Activated CD8-positive, alpha-beta T cell treated with anti-CD3 and anti-CD28 coated beads, Interleukin-2, amount 10 ng/mL, durations not matched to agents 7 days and 5 days (primary cell): ENCODE results near the gene MFAP2. TPM values are rescaled to one million over a fixed set of nuclear protein-coding genes. Genes with fewer than 3 reads are reported as not detected.

Experiments
- ATAC-seq: fragments of 150-1000 bp; cut with Tn5 transposase; one replicate; pipeline ENCODE4 v1.10.0; 2021; ENCODE audit warnings: moderate library complexity
- CTCF ChIA-PET: fragments of 350-600 bp; sonication (Branson Sonifier 250); formaldehyde crosslinking; loops from one replicate; lab custom pipeline; 2021; ENCODE audit warnings: antibody characterized with exemption; lab: Charles Lee
- POLR2A ChIA-PET: fragments of 350-600 bp; sonication (Branson Sonifier 250); formaldehyde crosslinking; loops from one replicate; lab custom pipeline; 2021; ENCODE audit warnings: antibody characterized with exemption; lab: Charles Lee
- DNase-seq: peaks from one replicate; pipeline ENCODE4 v3.0.0-alpha.2; 2020
- H3K27ac Mint-ChIP-seq: one replicate; pipeline ENCODE4 v1.8.0; 2021; ENCODE audit warnings: mild to moderate bottlenecking, mixed read lengths
- H3K27me3 Mint-ChIP-seq: one replicate; pipeline ENCODE4 v1.8.0; 2021; ENCODE audit warnings: low read depth, mixed read lengths
- H3K36me3 Mint-ChIP-seq: one replicate; pipeline ENCODE4 v1.8.0; 2021; ENCODE audit warnings: low read depth, mixed read lengths
- H3K4me1 Mint-ChIP-seq: one replicate; pipeline ENCODE4 v1.8.0; 2021; ENCODE audit warnings: low read depth, mixed read lengths
- H3K4me3 Mint-ChIP-seq: one replicate; pipeline ENCODE4 v1.8.0; 2021; ENCODE audit warnings: mild to moderate bottlenecking, mixed read lengths
- H3K9me3 Mint-ChIP-seq: one replicate; pipeline ENCODE4 v1.8.0; 2022; ENCODE audit warnings: mixed read lengths; ENCODE audit not compliant: insufficient read depth
- total RNA-seq, 2 experiments: library from RNA; stranded (reverse); gene quantifications; one replicate each; pipeline ENCODE4 v1.2.3, GENCODE V29; 2021

Gene MFAP2
- total RNA-seq, 2 experiments from 2014 or later = not detected

DNA sequence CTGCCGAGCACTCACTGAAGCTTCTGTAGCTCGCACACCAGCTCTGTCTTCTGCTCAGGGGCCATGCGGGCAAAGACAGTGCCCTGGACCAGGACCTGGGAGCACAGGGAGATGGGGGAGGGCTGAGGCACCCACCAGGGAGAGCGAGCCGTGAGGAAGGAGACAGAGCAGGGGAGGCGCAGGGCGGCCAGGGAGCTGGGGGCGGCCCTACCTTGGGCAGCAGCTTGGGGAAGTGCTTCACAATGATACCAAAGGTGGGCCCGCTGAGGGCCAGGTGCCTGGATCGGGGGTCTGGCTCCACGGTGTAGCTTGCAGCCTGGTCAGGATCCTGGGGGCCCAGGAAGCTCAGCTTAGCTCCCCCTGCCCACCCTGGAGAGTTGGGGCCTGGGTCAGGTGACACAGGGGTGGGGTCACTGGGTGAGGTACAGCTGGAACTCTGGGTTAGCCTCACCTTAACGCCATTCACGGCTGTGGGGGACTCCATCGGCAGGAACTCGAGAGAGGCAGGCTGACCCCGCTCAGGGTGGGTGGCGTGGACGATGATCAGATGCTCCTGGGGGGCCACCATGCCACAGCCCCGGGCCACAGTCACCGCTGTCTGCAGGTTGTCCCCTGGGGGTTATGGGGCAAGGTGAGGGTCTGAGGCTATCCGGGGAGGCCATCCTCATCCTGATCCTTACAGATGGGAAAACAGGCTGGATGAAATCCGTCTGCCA, 9.4 kb upstream of the MFAP2 start:
- ChIA-PET POLR2A (no interaction called here), CTCF (interaction anchor here (0.9 kb wide), 1 partner anchor 12 kb away, joined by 3 read pairs; no protein-coding TSS in a partner anchor)
- Mint-ChIP-seq H3K9me3 (no peaks in the 10 kb centered on the region), H3K4me1 (no peaks in the 10 kb centered on the region), H3K27ac (no peak overlapping the region), H3K36me3 (peaks cover 4% of the 10 kb centered on the region), H3K27me3 (no peaks in the 10 kb centered on the region), H3K4me3 (no peak overlapping the region)
- DNase-seq (no peak), ATAC-seq (no peak)

DNA sequence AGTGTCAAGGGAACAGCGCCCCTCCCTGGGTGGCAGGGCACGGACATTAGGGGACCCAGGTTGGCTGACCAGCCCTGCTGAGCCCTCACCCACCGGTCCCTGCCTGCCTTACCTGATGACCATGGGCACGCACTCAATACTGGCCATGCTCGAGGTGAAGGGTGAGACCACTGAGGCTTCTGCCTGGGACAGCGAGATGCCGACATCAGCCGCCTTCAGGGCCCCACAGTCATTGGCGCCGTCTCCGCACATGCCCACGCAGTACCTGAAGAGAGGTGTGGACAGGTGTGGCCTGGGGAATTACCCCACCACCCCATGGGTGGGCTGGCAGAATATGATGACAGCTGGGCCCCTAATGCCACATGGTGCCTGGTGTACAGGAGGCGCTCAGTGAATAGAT, 7.8 kb upstream of the MFAP2 start:
- POLR2A ChIA-PET = no interaction called here
- H3K4me1 Mint-ChIP-seq = no peaks in the 10 kb centered on the region
- CTCF ChIA-PET = interaction anchor here (1.1 kb wide), 1 partner anchor 27 kb away, joined by 4 read pairs; no protein-coding TSS in a partner anchor

DNA sequence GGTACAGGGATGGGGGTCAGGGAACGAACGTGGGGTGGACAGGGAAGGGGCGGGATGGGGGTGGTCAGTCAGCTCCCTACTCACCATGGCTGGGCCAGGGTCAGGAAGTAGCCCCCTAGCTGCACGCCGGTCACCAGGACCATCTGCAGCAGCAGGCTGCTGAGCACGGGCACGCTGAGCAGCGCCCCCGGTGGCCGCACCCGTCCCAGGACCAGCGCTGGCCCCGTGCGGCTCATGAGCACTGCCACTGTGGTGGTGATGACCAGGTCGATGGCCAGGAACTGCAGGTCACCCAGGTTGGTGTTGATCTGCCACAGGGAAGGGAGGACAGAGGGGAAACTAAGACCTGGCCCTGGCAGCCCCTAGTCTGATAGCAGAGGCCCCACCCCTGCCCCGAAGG, 6.5 kb upstream of the MFAP2 start:
- peaks cover 4% of the 10 kb centered on the region for H3K36me3 Mint-ChIP-seq
- ChIA-PET POLR2A (no interaction called here), CTCF (interaction anchor here (1.1 to 2.4 kb wide), 2 partner anchors 26 kb away, joined by 4 to 8 read pairs; no protein-coding TSS in a partner anchor)
- no peaks in the 10 kb centered on the region for H3K9me3 Mint-ChIP-seq
- ATAC-seq = no peak
- peaks cover 2% of the 10 kb centered on the region for H3K27me3 Mint-ChIP-seq
- no peak for DNase-seq
- no peak overlapping the region for H3K4me3 Mint-ChIP-seq
- no peaks in the 10 kb centered on the region for H3K4me1 Mint-ChIP-seq
- no peak overlapping the region for H3K27ac Mint-ChIP-seq

More for the DNA sequence above, 7.8 kb upstream of the MFAP2 start:
- Mint-ChIP-seq H3K9me3 (no peaks in the 10 kb centered on the region), H3K4me3 (no peak overlapping the region), H3K27me3 (no peaks in the 10 kb centered on the region), H3K27ac (no peak overlapping the region), H3K36me3 (peaks cover 4% of the 10 kb centered on the region)
- ATAC-seq (no peak), DNase-seq (no peak)

DNA sequence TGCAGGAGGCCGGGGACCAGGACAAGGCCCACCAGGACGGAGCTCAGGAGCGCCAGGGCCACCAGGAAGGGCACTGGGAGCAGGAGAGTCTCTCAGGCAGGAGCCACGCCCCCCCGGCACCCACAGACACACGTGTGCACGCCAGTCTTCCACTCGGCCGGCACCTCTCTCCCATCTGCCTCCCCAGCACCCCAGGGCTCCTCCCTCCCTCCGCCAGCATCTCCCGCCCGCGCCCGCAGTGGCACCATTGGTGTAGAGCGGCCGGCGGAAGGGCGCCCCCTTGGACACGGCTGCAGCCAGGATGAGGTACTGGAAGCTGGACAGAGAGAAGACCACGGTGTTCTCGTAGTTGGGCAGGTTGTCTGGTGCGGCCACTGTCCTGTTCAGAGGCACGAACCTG, 6.1 kb upstream of the MFAP2 start:
- ATAC-seq (no peak), DNase-seq (no peak)
- Mint-ChIP-seq H3K9me3 (no peaks in the 10 kb centered on the region), H3K4me1 (no peaks in the 10 kb centered on the region), H3K4me3 (no peak overlapping the region), H3K27ac (no peak overlapping the region), H3K36me3 (peaks cover 4% of the 10 kb centered on the region), H3K27me3 (peaks cover 5% of the 10 kb centered on the region)
- CTCF ChIA-PET = interaction anchor here (2.4 kb wide), 1 partner anchor 25 kb away, joined by 8 read pairs; no protein-coding TSS in a partner anchor
- POLR2A ChIA-PET = no interaction called here

DNA sequence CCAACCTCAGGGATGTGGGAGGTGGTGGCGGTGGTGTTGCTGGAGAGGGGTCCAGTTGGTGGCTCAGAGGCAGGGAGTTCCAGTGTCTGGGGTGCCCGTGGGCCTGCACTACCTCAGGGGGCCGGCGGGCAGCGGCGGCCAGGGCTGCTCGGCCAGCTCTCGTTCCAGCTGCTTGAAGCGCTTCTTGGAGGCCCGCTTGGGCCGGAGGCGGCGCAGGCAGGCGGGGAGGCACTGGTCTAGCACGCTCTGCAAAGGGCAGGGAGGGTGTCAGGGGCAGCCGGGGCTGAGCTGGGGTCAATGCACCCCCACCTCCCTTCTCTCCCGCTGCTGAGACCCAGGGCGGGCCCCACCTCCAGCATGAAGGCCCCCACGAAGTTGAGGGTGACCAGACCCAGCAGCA, 5.7 kb upstream of the MFAP2 start:
- DNase-seq = no peak
- peaks cover 4% of the 10 kb centered on the region for H3K36me3 Mint-ChIP-seq
- no peak for ATAC-seq
- POLR2A ChIA-PET = no interaction called here
- H3K9me3 Mint-ChIP-seq = no peaks in the 10 kb centered on the region
- no peak overlapping the region for H3K27ac Mint-ChIP-seq
- peaks cover 10% of the 10 kb centered on the region for H3K27me3 Mint-ChIP-seq
- CTCF ChIA-PET = interaction anchor here (2.4 kb wide), 1 partner anchor 25 kb away, joined by 8 read pairs; no protein-coding TSS in a partner anchor
- H3K4me3 Mint-ChIP-seq = no peak overlapping the region
- H3K4me1 Mint-ChIP-seq = peaks cover 4% of the 10 kb centered on the region

DNA sequence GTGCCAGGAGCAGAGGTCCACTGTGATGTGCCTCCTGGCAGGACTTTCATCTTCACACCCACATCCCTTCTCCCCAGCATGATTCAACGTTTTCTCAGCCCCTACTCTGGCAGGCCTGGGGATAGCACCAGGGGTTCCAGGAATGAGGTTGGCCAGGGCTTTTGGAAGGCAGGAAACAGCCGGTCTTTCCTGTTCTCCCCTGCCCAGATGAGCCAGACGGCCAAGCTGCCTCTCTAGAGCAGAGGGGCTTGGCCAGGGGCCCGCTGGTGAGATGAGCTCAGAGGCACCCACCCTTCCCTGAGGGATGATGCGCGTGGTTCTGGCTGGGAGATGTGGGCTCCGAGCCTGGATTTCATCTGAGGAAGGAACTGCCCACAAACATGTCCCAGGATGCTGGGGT, 4.3 kb upstream of the MFAP2 start:
- Mint-ChIP-seq H3K27me3 (peaks cover 16% of the 10 kb centered on the region), H3K9me3 (no peaks in the 10 kb centered on the region), H3K27ac (no peak overlapping the region), H3K36me3 (peaks cover 4% of the 10 kb centered on the region), H3K4me1 (peaks cover 9% of the 10 kb centered on the region), H3K4me3 (no peak overlapping the region)
- no peak for ATAC-seq
- ChIA-PET CTCF (interaction anchor here (2.4 kb wide), 1 partner anchor 23 kb away, joined by 8 read pairs; no protein-coding TSS in a partner anchor), POLR2A (no interaction called here)
- no peak for DNase-seq

DNA sequence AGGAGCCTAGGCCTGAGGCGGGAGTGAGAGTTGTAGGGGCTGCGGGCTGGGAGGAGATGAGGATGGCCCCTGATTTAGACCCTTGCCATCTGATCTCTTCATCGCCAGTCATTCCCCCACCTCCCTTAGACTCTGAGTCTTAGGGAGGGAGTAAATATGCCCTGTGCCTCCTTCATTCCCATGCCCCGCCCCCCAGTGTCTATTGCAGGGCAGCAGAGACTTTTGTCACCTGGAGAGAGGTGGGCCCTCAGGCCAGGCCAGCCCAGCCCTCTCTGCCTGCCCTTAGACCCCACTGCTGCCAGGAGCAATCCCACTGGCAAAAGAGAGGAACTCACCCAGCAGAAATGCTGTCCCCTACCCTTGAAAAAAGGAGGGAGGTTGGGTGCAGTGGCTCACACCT, 3.2 kb upstream of the MFAP2 start:
- no peaks in the 10 kb centered on the region for H3K9me3 Mint-ChIP-seq
- POLR2A ChIA-PET = interaction anchor here (0.7 kb wide), 1 partner anchor 35 kb away, joined by 4 read pairs; no protein-coding TSS in a partner anchor
- peaks cover 9% of the 10 kb centered on the region for H3K4me1 Mint-ChIP-seq

DNA sequence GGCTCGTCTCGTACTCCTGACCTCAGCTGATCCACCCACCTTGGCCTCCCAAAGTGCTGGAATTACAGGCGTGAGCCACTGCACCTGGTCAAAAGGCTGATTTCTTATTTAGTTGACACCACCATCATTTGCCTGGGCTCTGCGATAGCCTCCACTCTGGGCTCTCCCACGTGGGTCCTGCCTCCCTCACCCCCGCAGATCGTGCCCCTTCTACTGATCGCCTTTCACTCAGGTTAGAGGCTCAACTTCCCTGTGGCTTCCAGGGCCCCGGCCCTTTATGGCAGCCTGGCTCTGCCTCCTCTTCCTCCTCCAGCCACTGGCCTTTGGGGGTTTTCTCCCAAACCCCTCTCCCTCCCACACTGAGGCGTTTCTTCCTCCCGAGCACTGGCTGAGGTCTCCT, 2.5 kb upstream of the MFAP2 start:
- Mint-ChIP-seq H3K36me3 (peaks cover 2% of the 10 kb centered on the region), H3K4me1 (peaks cover 9% of the 10 kb centered on the region), H3K4me3 (no peak overlapping the region), H3K9me3 (no peaks in the 10 kb centered on the region), H3K27ac (no peak overlapping the region), H3K27me3 (peaks cover 20% of the 10 kb centered on the region)
- ChIA-PET POLR2A (interaction anchor here (0.7 kb wide), 1 partner anchor 36 kb away, joined by 4 read pairs; no protein-coding TSS in a partner anchor), CTCF (no interaction called here)
- ATAC-seq (no peak), DNase-seq (no peak)

More for the DNA sequence above, 3.2 kb upstream of the MFAP2 start:
- ATAC-seq (no peak), DNase-seq (no peak)
- H3K27ac Mint-ChIP-seq = no peak overlapping the region
- H3K4me3 Mint-ChIP-seq = no peak overlapping the region
- peaks cover 4% of the 10 kb centered on the region for H3K36me3 Mint-ChIP-seq
- peaks cover 20% of the 10 kb centered on the region for H3K27me3 Mint-ChIP-seq
- CTCF ChIA-PET = no interaction called here

DNA sequence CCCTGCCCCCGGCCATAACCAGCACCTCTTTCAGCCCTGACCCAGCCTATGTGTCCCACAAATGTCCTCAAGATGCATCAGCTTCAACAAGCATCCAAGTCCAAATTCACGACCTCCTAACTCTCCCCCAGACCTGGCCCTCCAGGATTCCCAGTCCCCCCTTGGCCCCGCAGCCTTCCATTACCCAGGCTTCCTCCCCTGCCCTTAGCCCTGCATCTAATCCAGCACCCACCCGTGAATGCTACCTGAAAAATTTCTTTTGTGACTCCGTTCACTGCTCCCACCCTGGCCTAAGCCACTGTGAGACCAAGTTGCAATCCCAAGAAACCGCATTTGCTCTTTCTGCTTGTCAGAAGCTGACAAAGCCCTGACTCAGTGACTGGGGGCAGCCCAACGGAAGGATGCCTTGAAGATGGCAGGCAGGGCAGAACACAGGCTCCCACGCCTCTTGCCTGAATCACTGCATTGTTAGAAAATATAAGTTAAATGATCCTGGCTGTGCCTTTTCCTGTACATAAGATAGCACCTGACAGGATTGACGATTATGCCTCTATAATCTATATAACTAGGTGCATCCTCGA, 939 bp upstream of the MFAP2 start:
- H3K36me3 Mint-ChIP-seq = no peaks in the 10 kb centered on the region
- H3K4me1 Mint-ChIP-seq = peaks cover 9% of the 10 kb centered on the region
- peaks cover 20% of the 10 kb centered on the region for H3K27me3 Mint-ChIP-seq
- no peaks in the 10 kb centered on the region for H3K9me3 Mint-ChIP-seq
- H3K27ac Mint-ChIP-seq = no peak overlapping the region
- CTCF ChIA-PET = interaction anchor here (0.8 to 0.9 kb wide), 2 partner anchors 39 to 59 kb away, joined by 3 to 4 read pairs; partner anchors contain the start of gene CROCC
- POLR2A ChIA-PET = no interaction called here
- DNase-seq = no peak
- no peak overlapping the region for H3K4me3 Mint-ChIP-seq
- no peak for ATAC-seq

DNA sequence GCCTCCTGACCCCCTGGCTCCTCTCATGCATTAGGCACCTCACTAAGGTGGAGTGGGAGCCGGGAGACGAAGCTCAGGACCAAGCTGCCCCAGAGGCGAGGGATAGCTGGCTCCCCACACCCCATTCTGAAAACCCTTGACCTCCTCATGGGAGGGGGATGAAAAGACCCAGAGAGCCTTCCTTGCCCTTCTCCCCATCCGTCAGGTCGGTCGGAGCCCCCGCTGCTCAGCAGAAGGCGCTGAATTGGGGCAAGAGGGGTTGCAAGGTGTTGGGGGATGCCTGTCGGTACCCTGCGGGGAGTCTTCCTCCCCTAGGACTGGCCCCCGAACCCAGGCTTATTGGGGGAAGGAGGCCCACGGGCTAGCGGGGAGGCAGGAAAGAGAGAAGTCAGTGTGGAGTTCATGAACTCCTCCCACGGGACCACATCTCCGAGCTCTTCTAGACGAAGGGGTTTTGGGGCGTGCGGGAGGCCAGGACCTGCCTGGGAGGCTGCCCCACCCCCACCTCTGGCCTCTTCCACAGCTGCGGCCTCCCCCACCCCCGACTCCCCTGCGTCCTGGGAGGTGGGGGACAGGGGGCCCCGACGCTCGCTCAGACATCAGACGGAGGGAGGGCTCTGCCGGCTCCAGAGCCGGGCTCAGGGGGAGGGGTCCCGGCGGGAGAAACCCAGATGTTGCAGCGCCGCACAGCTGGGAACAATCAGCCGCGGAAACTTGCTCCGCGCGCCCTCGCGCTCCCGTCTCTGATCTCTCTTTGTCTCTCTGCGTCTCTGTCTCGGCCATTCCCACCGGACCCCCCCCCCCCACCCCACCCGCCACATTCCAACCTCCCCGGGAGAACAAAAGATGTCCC, 719 bp downstream of the MFAP2 start:
- no peak overlapping the region for H3K4me3 Mint-ChIP-seq
- H3K27me3 Mint-ChIP-seq = peaks cover 20% of the 10 kb centered on the region
- ChIA-PET POLR2A (no interaction called here), CTCF (interaction anchor here (0.7 to 2.4 kb wide), 2 partner anchors 19 to 68 kb away, joined by 3 to 16 read pairs; no protein-coding TSS in a partner anchor)
- peaks cover 9% of the 10 kb centered on the region for H3K4me1 Mint-ChIP-seq
- no peaks in the 10 kb centered on the region for H3K9me3 Mint-ChIP-seq
- no peaks in the 10 kb centered on the region for H3K36me3 Mint-ChIP-seq
- no peak overlapping the region for H3K27ac Mint-ChIP-seq
- no peak for DNase-seq
- no peak for ATAC-seq
